Skin epidermis (tissue), 12 donors: ENCODE results near the gene POU6F2.

Source experiments
- H3K27ac ChIP-seq, 21 experiments: fragments of 200-600 bp; sonication (generic) in 11 of 21; one replicate each; pipeline ENCODE4 v1.5.0; 2020; ENCODE audit warnings: mild to moderate bottlenecking in 3 of 21, inconsistent platforms in 2 of 21, moderate library complexity in 2 of 21
- H3K4me3 ChIP-seq, 7 experiments: fragments of 200-600 bp; sonication (generic) in 2 of 7; one replicate each; pipeline ENCODE4 v1.5.0; 2020; ENCODE audit warnings: inconsistent platforms in 2 of 7, mild to moderate bottlenecking in 2 of 7, moderate library complexity in 1 of 7

The POU6F2 gene

DNA sequence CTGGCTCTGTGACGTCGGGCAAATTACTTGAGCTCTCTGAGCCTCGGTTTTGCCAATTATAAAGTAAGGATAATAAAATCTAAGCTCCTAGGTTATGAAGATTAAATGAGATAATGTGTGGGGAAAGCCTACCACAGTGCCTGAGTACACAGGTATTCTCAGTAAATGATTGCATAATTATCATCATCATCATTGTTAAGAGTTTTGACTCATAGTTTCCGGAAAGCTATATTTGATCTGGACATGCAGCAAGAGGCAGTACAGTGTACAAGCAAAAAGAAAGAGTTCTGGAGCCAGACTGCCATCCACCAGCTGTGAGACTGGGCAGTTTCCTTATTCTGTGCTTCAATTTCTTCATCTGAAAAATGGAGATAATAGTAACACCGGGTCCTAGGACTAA is 432.9 kb downstream of the POU6F2 start:
- H3K4me3 ChIP-seq, result no peak overlapping the region
- H3K27ac ChIP-seq, result no peak overlapping the region

DNA sequence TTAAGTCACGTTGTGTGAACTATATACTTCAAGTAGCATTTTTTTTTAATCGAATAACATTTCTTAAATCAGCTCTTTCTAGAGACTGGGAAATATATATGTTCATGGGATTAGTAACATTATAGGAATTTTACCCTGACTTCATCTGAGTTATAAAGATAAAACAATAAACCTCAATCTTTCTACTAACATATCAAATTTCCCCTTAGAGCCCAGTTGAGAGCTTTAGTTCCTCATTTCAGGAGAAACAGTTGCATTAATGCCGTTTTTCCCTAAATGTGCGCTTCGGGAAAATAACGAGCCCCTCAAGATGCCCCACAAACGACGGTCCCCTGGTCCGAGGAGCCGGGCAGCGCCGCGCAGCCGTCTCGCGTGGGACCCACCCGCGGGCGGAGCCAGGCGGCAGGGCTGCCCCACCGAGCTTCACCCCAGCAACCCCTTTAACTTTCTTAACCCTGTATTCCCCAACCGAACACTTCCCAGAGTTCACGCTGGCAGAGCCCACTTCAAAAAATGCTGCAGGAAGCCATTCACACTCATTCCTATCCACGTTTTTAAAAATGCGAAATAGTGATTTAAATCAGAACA is 436.0 kb downstream of the POU6F2 start:
- Histone ChIP-seq H3K27ac (peak overlapping the region in 2 of 21 experiments; percentile 43 to 64), H3K4me3 (peak overlapping the region; percentile 26 to 52 (median 35))

DNA sequence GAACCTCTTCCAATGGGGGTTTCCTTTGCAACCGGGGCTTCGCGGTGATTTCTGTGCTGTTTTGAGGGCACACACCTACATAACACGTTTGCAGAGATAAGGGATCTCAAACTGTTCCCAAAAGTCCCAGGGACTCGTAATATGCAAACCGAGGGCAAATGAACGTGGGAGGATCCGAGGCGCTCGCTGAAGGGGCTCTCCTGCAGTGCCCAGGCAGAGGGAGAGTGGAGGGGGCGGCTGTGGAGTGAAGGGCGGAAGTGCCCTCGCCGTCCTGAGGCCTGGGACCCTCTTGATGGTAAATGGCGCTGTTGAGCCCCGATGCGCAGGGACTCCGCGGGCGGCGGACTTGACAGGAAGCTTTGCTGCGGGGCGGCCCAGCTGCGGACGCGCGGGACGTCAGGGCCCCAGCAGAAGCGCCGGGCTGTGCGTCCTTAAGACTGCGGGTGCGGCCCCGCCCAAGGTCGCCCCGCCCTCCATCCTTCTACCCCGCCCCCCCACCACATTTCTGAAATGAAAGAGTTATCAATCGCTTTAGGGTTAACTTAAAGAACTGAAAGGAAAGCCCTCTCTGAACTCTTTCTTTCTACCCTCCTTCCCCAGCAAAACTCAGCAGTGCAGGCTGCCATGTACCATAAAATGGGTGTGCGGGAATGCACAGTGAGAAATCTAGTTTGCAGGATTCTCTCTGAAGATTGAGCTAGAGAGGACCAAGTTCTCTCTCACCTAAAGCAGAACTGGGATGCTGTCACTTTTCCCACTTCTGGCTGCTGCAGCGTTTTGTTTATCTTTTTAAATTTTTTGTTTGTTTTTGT is 436.7 kb downstream of the POU6F2 start:
- peak overlapping the region in 2 of 21 experiments; percentile 43 to 64 for H3K27ac ChIP-seq
- H3K4me3 ChIP-seq, result peak overlapping the region; percentile 26 to 52 (median 35)

DNA sequence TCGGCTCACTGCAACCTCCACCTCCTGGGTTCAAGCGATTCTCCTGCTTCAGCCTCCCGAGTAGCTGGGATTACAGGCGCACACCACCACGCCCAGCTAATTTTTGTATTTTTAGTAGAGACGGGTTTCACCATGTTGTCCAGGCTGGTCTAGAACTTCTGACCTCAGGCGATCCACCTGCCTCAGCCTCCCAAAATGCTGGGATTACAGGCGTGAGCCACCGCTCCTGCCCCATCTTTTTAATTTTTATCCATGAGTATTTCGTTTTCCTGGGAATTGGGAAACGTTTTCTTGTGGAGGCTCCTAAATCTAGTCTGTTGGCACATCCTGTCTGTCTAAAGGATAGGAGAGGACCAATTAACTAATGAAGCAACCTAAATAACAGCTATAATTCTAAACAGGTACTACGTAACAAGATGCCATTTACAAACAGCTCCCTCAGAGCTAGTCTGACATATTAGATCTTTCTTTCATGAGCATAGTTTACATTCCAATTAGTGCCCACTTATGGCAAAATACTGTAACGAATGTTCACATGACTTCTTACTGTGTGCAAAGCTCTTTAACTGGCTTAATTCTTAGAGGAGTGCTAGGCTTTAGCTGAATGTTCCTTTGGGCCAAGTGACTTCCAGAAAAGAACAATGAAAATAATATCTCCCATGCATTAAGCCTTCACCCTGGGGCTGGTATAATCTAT is 437.5 kb downstream of the POU6F2 start:
- Histone ChIP-seq H3K27ac (no peak overlapping the region), H3K4me3 (peak overlapping the region in 2 of 7 experiments; percentile 29 to 43)

DNA sequence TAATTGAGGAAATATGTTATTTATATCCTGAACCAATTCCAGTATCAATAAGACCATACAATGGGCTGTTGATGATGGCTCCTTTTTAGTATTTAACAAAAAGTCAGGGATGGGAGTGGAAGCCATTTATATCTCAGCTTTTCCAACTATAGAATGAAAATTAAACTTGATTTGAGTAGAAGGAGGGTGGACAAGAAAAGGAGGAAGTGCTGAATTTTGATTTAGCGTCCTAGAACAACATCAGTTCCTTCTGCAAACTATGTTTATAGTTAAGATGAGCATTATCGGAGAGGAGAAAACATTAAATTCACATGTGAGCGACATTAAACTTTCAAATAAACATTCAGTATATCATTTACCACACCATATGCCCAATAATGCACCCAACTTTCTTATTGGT is 439.2 kb downstream of the POU6F2 start:
- Histone ChIP-seq H3K27ac (no peak overlapping the region), H3K4me3 (no peak overlapping the region)

DNA sequence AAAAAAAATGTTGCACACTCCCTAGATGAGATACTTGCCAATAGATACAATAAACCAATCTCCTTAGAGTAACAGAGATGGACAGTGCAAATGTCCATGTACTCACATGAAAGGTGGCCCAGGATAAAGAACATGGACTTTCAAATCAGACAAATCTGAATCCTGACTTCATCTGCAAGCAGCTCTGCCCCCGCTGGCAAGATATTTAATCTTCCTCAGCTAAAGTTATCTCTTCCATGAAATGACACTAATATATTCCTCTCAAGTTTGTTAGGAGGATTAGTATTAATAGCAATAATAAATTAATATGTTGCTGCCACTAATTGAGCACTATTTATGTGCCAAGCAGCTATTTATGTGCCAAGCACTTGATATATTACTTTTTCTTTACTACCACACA is 439.9 kb downstream of the POU6F2 start:
- no peak overlapping the region for H3K4me3 ChIP-seq
- no peak overlapping the region for H3K27ac ChIP-seq

DNA sequence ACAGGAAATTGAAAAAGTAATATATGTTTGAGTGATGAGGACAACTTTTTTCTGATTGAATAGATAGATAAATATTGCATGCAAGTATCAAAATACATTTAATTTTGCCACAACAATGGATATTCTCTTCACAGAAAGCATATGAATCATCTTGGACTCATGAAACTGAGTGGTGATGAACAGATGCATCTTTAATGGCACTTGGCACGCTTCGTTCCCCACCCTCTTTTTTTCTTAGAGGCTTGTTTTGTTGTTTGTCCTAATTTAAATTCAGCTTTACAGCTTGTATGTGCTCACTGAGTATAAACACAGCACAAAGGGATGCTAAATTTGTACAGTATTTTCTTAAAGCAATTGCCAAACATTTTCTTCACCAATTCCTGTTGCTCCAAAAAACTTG is 443.5 kb downstream of the POU6F2 start:
- H3K27ac ChIP-seq, result no peak overlapping the region
- H3K4me3 ChIP-seq, result no peak overlapping the region

DNA sequence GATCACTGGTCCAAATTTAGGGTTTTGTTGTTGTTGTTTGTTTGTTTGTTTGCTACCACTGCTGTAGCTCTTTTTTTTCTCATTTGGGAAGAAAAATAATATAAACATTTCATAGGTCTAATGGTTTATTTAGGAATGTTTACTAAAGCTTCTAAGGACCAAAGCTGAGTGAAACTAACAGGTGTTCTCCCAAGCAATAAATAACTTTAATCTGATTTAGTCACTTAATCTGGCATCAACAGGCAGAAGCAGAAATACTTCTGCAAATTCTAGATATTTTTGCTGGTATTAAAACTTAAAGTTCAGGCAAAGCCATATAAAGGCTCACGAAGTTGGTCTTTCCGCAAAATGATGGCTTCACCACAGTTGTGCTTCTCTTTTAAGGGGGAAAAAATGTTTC is 444.0 kb downstream of the POU6F2 start:
- H3K4me3 ChIP-seq, result no peak overlapping the region
- no peak overlapping the region for H3K27ac ChIP-seq

DNA sequence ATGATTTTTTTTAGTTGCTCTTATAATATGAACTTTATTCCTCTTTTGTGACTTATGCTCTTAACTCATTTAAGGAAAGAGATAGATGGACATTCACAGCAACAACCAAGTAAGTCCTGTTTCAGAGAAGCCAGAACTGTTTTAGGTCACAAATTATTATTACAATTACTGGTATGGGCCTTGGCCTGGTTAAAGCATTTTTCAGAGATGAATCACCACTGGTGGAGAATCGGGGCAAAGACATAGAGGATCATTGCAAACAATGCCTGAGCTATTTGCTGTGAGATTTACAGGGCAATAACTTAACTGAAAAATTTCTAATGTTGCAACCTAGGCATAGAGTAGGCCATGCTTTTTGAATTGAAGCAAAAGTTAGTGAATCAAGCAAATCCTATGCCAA is 450.5 kb downstream of the POU6F2 start:
- no peak overlapping the region for H3K27ac ChIP-seq
- H3K4me3 ChIP-seq, result no peak overlapping the region

DNA sequence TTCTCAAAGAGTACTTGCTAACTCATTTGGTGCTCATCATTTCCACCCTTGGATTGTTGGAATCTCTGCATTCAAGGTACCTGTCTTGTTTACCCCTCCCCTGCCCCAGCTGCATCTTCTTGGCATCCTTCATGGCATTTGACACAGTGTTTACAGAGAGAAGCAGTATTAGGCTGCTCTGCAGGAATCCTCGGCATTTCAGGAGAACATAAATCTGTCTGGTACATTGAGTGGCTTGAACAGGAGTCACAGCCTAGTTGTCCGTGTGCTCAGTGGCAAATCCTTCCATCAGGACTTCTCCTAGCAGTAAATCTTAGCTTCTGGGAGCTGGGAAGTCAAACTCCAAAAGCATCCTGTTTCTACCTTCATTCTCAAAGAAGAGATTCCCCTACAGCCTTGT is 451.7 kb downstream of the POU6F2 start:
- no peak overlapping the region for H3K27ac ChIP-seq

DNA sequence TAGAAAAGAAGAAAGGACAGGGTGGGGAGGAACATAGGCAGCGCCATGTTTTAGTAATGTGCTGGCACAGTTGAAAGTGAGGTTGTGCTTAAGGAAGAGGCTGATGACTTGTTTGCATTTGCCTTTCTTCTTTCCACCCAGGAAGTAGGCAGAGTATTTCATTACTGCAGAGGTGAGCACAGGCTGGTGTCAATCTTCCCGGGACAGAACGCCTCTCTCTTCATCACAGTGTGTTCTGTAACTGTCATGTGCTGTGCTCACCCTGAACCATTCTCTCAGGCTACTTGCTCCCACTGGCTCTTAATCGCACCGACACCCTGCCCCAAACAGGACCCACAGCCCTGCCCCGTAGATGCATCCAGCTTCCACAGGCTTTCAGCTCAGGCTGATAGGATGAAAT is 452.7 kb downstream of the POU6F2 start:
- H3K4me3 ChIP-seq, result no peak overlapping the region

More for the DNA sequence above, 451.7 kb downstream of the POU6F2 start:
- H3K4me3 ChIP-seq, result no peak overlapping the region

DNA sequence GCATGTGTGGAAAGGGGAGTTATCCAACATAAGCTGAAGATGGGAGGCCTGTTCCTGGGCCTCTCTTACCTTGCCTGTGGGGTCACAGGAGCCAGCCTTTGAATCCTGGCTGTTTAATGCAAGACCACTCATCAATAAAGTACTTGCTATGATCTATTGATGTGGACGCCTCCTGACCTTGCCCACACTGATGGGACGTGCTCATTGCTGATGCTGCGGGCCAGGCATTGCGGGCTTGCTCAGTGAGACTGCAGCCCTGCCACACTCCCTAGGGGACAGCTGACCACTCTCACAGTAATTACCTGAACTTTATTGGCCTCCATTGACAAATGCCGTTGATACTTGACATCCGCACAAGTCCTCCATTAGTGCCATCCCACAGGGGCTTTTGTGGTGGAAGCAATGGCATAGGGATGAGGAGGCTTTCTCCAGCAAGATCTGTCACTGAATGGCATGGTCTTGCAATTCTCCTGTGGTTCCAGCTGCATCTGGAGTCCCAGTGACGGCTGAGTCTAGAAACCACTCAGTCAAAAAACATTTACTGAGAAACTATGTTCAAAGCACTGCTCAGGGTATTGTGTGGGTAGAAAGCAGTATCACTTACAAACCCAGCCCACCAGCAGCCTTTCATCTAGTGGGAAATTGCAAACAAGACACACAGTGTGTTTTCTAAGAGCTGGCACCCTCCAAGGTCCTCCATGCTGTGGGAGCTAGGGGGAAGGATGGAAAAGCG is 453.4 kb downstream of the POU6F2 start:
- H3K4me3 ChIP-seq, result no peak overlapping the region
- H3K27ac ChIP-seq, result no peak overlapping the region

More for the DNA sequence above, 452.7 kb downstream of the POU6F2 start:
- H3K27ac ChIP-seq, result no peak overlapping the region

DNA sequence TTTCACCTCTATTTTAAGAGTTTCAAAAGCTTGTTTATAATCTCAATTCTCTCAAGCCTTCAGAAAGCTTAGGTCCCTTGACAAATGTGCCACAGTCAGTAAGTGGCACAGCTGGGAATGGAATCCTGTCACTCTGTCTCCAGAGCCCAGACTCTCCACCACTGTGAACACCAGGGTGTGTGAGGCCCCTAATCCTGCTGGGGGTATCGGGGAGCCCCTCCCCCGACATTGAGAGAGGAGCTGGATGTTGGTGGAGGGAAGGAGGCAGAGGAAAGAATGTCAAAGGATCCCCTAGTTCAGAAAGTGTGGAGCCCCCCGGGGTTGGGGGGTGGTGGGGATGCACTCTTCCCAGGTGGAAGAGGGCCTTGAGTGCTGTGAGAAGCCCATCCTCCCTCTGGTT is 454.7 kb downstream of the POU6F2 start:
- Histone ChIP-seq H3K4me3 (no peak overlapping the region), H3K27ac (no peak overlapping the region)

DNA sequence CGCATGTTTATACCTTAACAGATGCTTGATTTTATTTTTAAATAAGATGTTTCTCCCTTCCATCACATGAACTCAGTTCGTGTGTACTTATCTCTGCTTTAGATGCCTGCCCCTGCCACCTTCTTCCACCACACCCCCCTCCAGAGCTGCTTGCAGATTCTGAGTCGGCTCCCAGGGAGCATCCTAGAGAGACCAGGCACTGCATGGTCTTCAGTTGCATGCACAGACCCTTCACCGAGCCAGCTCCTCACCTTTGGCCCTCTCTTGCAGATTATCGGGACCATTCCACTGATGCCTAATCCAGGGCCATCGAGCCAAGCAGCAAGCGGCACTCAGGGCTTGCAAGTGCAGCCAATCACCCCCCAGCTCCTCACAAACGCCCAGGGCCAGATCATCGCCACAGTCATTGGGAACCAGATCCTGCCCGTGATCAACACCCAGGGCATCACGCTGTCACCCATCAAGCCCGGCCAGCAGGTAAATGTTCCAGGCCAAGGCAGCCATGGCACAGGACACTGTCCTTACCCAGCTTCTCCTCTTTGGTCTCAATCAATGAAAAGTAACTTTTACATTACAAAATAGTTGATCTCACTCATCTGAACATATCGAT is 455.2 kb downstream of the POU6F2 start:
- Histone ChIP-seq H3K27ac (no peak overlapping the region), H3K4me3 (no peak overlapping the region)

DNA sequence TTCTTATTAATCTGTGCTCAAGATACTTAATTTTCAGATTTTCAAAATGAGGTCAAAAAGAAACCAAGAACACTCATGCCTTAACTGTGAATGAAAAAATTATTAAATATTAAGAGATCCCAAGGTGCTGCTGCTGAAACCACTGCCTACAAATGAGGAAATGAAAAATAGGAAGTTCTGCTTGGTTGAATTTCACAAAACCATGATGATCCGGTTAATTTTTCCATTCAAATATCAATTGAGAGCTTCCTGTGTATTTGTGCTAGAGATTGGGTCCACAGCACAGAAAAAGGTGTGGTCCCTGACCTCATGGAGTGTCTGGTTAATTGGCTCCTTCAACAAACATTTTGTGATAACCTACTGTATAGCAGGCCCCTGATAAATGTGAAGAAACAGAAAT is 455.8 kb downstream of the POU6F2 start:
- Histone ChIP-seq H3K27ac (no peak overlapping the region), H3K4me3 (no peak overlapping the region)

DNA sequence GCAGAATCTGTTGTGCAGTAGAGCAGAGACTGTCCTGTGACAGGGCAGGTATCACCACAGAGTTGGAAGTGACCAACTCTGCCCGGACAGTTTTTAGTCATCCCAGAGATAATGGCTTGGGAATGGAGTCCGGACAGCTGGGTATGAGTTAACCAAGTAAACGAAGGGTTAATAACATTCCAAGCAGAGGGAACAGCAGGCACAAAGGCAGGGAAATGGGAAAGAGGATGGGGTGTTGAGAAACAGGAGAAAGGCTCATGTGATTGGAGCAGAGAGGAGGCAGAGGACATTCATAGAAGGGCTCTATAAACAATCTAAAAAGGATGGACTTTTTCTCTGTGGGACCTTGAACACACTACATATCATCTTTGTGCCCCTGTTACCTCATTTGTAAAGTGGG is 456.3 kb downstream of the POU6F2 start:
- H3K27ac ChIP-seq, result no peak overlapping the region
- H3K4me3 ChIP-seq, result no peak overlapping the region

DNA sequence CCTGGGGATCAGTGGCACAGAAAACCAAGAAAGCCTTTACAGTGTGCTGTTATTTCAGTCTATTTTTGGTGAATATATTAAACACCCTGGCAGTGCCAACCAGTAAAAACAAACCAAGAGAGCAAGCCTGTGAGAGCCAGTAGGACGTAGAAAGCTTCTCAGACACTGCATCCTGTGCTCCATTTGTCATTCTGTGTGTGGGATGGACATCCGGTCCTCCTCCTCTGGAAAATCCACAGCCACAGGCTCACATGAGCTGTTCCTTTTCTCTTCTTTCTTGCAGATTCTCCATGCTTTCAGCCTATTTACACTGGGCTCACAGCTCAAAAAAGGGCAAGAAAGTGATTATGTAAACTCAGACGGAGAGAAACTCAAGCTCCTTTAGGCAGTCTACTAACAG is 468.8 kb downstream of the POU6F2 start:
- Histone ChIP-seq H3K4me3 (no peak overlapping the region), H3K27ac (no peak overlapping the region)

DNA sequence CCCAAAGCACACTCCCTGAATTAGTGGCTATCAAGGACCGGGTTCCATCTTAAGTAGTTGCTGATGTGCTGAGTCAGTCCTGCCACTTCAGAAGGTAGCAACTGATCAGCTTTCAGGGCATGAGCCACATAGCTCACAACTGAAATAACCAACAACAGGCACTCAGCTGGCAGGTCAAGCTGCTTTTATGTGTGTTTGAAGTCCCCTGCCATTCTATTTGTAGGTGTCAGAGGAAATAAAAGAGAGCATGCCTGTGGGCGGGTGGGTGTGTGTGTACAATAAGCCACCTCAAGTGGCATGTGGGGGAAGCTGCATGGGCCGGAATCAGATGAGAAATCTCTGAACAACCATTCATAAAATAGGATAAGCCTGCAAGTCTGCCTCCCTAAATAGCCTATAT is 474.2 kb downstream of the POU6F2 start:
- Histone ChIP-seq H3K4me3 (no peak overlapping the region), H3K27ac (no peak overlapping the region)

DNA sequence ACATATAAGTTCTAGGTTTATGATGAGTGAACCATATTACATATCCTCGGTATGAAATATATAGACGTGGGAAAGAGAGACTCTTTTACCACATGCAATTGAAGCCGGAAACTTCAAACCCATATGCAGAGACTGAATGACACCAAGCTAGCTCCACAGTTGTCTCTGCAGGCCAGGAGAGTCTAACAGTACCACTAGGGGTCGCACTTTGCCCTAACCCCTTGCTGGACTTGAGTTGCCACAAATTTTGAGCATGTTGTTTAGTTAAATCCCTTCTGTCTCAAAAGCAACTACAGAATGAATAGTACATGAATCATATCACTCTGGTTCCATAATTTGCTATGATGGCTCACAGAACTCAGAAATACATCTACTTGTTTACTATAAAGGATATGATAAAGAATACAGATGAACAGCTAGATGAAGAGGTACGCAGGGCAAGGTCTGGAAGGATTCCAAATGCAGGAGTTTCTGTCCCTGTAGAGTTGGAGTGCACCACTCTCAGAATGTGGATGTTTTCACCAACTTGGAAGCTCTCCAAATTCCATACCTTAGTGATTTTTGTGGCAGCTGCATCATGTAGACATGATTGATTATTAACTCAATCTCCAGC is 476.1 kb downstream of the POU6F2 start:
- Histone ChIP-seq H3K27ac (no peak overlapping the region), H3K4me3 (no peak overlapping the region)
